Endothelial cell of umbilical vein (primary cell): ENCODE data around the gene SNCAIP. TPM values are rescaled to one million over a fixed set of nuclear protein-coding genes. Genes with fewer than 3 reads are reported as not detected.
"Not testable (repeated sequence)": the region's sequence is repeated elsewhere in the genome, so short reads cannot be mapped to it uniquely, and the experiment has no call there.

Source experiments
- BruUV-seq: library from RNA; stranded (reverse); fragments of 400-500 nt; replicated peaks from 2 replicates; lab custom pipeline; 2021; lab: Mats Ljungman, UMichigan
- CTCF ChIA-PET: fragments of 300-600, 350-600 bp; sonication (Branson Sonifier 250); formaldehyde crosslinking; loops from one replicate; lab custom pipeline; 2021; ENCODE audit warnings: antibody characterized with exemption, inconsistent platforms; lab: Charles Lee
- POLR2A ChIA-PET: fragments of 300-600, 350-600 bp; sonication (Branson Sonifier 250); formaldehyde crosslinking; loops from one replicate; lab custom pipeline; 2021; ENCODE audit warnings: antibody characterized with exemption, inconsistent platforms; lab: Charles Lee
- DNase-seq: peaks from one replicate; pipeline ENCODE4 v3.0.0-alpha.2; 2011; ENCODE audit warnings: low read depth, low spot score
- FAIRE-seq: peaks from 2 replicates; lab custom pipeline; 2011; peaks lifted over from hg19 to GRCh38; lab: Jason Lieb, UNC
- H2AFZ ChIP-seq: 2 replicates; pipeline ENCODE4 v1.6.0; 2012; ENCODE audit warnings: low read depth, low read length, control low read depth, inconsistent platforms
- H3K27ac ChIP-seq: 2 replicates; pipeline ENCODE4 v1.5.1; 2011; ENCODE audit warnings: low read depth, mild to moderate bottlenecking, control low read depth, low read length, moderate library complexity; ENCODE audit not compliant: insufficient read depth
- H3K27me3 ChIP-seq, 2 experiments: 2 replicates each; pipeline versions ENCODE4 v1.6.0 to v1.6.1; 2011; ENCODE audit warnings: low read length in 2 of 2, mixed read lengths in 1 of 2; ENCODE audit not compliant: control insufficient read depth in 2 of 2, insufficient read depth in 2 of 2
- H3K36me3 ChIP-seq, 2 experiments: 2 replicates in 1 of 2; 3 replicates in 1 of 2; pipeline ENCODE4 v1.5.1; 2011; ENCODE audit warnings: low read length in 2 of 2, mild to moderate bottlenecking in 1 of 2, moderate library complexity in 1 of 2; ENCODE audit not compliant: control insufficient read depth in 2 of 2, insufficient read depth in 2 of 2; ENCODE audit errors: extremely low read depth in 1 of 2
- H3K4me1 ChIP-seq: 3 replicates; pipeline ENCODE4 v1.5.1; 2011; ENCODE audit warnings: mild to moderate bottlenecking, low read length; ENCODE audit not compliant: control insufficient read depth, insufficient read depth; ENCODE audit errors: extremely low read depth
- H3K4me2 ChIP-seq: 2 replicates; pipeline ENCODE4 v1.6.1; 2011; ENCODE audit warnings: low read length, control low read depth, mixed read lengths; ENCODE audit not compliant: insufficient read depth
- H3K4me3 ChIP-seq, 3 experiments: fragments of 200-600 bp in 1 of 3; sonication (generic), shearing (Covaris generic) in 1 of 3; replicated peaks in 1 of 3; 2 replicates each; pipeline ENCODE4 v1.5.1; 2011 to 2016; ENCODE audit warnings: control low read depth in 3 of 3, low read length in 3 of 3, mild to moderate bottlenecking in 2 of 3, inconsistent platforms in 1 of 3, low read depth in 1 of 3, moderate library complexity in 1 of 3; ENCODE audit not compliant: insufficient read depth in 1 of 3
- H3K79me2 ChIP-seq: 2 replicates; pipeline ENCODE4 v1.6.0; 2012; ENCODE audit warnings: low read length, inconsistent platforms; ENCODE audit not compliant: control insufficient read depth, insufficient read depth
- H3K9ac ChIP-seq: replicated peaks from 2 replicates; pipeline ENCODE3; 2011; ENCODE audit warnings: low read length, control low read depth; ENCODE audit not compliant: insufficient read depth; ENCODE audit errors: extremely low read depth
- H3K9me1 ChIP-seq: replicated peaks from 3 replicates; pipeline ENCODE4 v1.6.0; 2011; ENCODE audit warnings: mild to moderate bottlenecking, low read length; ENCODE audit not compliant: control insufficient read depth, insufficient read depth; ENCODE audit errors: extremely low read depth
- H3K9me3 ChIP-seq: replicated peaks from 2 replicates; pipeline ENCODE4 v1.5.1; 2012; ENCODE audit warnings: low read length, inconsistent platforms; ENCODE audit not compliant: control insufficient read depth, insufficient read depth
- H4K20me1 ChIP-seq: replicated peaks from 2 replicates; pipeline ENCODE3; 2011; ENCODE audit warnings: mild to moderate bottlenecking, low read length; ENCODE audit not compliant: control insufficient read depth, insufficient read depth; ENCODE audit errors: extremely low read depth
- CTCF ChIP-seq, 2 donors: IDR thresholded peaks; 1 replicate in 1 of 2; 2 replicates in 1 of 2; pipeline ENCODE4 v1.5.1; 2011; ENCODE audit warnings: low read length in 2 of 2, mild to moderate bottlenecking in 2 of 2, moderate library complexity in 2 of 2, control low read depth in 1 of 2, inconsistent platforms in 1 of 2, low read depth in 1 of 2; ENCODE audit not compliant: insufficient read depth in 1 of 2; ENCODE audit errors: extremely low read depth in 1 of 2
- EZH2 ChIP-seq: IDR thresholded peaks from 2 replicates; pipeline ENCODE4 v1.6.1; 2012; ENCODE audit warnings: borderline replicate concordance, low read depth, mild to moderate bottlenecking, moderate library complexity, low read length, inconsistent platforms; ENCODE audit not compliant: severe bottlenecking
- FOS ChIP-seq: IDR thresholded peaks from 2 replicates; pipeline ENCODE4 v1.6.1; 2011; ENCODE audit warnings: mild to moderate bottlenecking, low read length, moderate library complexity, borderline replicate concordance; ENCODE audit not compliant: insufficient read depth
- GATA2 ChIP-seq: IDR thresholded peaks from 2 replicates; pipeline ENCODE4 v1.7.0; 2011; ENCODE audit warnings: low read depth, mild to moderate bottlenecking, moderate library complexity, mixed read lengths, low read length; ENCODE audit not compliant: insufficient read length, insufficient read depth
- JUN ChIP-seq: IDR thresholded peaks from 2 replicates; pipeline ENCODE4 v1.6.1; 2011; ENCODE audit warnings: borderline replicate concordance, low read depth; ENCODE audit not compliant: insufficient read length, insufficient read depth
- MAX ChIP-seq: IDR thresholded peaks from 2 replicates; pipeline ENCODE4 v1.6.1; 2011; ENCODE audit not compliant: insufficient read depth, insufficient read length
- MYC ChIP-seq: IDR thresholded peaks from one replicate; pipeline ENCODE4 v1.6.1; 2011; ENCODE audit warnings: mild to moderate bottlenecking, low read depth, low read length
- POLR2A ChIP-seq: IDR thresholded peaks from 2 replicates; pipeline ENCODE4 v1.6.1; 2012; ENCODE audit warnings: low read depth, mild to moderate bottlenecking, control low read depth, low read length
- POLR2AphosphoS5 ChIP-seq: IDR thresholded peaks from 2 replicates; pipeline ENCODE4 v1.6.1; 2012; ENCODE audit warnings: low read depth, mild to moderate bottlenecking, control low read depth, low read length, moderate library complexity; ENCODE audit not compliant: insufficient read depth
- dilution Hi-C: fragments of 300-500 bp; cut with MboI; formaldehyde crosslinking; loops from one replicate; pipeline ENCODE4 v1.15.0; 2019; ENCODE audit warnings: low sequenced_read_pairs; ENCODE audit not compliant: extremely low pct_ligation_motif_present
- intact Hi-C: fragments of 100-400 bp; cut with micrococcal nuclease; formaldehyde crosslinking; loops from one replicate; pipeline ENCODE4 v1.10.0; 2022
- polyA plus RNA-seq, 4 experiments: library from polyadenylated mRNA; depleted of rRNA in 3 of 4; stranded (reverse) in 3 of 4; unstranded in 1 of 4; fragments of >200 nt; gene quantifications; 2 replicates each; pipeline versions ENCODE4 v1.2.1 to v1.2.3, GENCODE V29; 2011 to 2012; ENCODE audit warnings: missing spikeins in 1 of 4
- total RNA-seq: library from RNA; stranded (reverse); gene quantifications from 2 replicates; pipeline ENCODE4 v1.2.3, GENCODE V29; 2021

SNCAIP gene
- total and polyA plus RNA-seq, 2 donors (not counting 3 experiments of a cell fraction or from before 2014, with no cell fraction given): 13.1 to 42.0 TPM

- Histone ChIP-seq H3K4me2 (no peak overlapping the region), H3K9ac (no peak overlapping the region), H3K36me3 (no peaks in the 10 kb centered on the region), H3K27ac (no peak overlapping the region), H3K4me3 (no peak overlapping the region), H3K79me2 (no peaks in the 10 kb centered on the region), H3K27me3 (no peaks in the 10 kb centered on the region), H3K9me1 (no peaks in the 10 kb centered on the region), H2AFZ (no peak overlapping the region), H4K20me1 (no peaks in the 10 kb centered on the region), H3K9me3 (no peaks in the 10 kb centered on the region), H3K4me1 (no peaks in the 10 kb centered on the region)
- DNase-seq (no peak), FAIRE-seq (no peak)
- intact Hi-C loops: no loop called here
- ChIA-PET POLR2A (no interaction called here), CTCF (no interaction called here)
- no peak for TF ChIP-seq EZH2
- dilution Hi-C loops: no loop called here
- BruUV-seq: no TSS peak
Observed at GRCh38 chr5:122484103-122484502, 172.1 kb downstream of the SNCAIP start.

DNA sequence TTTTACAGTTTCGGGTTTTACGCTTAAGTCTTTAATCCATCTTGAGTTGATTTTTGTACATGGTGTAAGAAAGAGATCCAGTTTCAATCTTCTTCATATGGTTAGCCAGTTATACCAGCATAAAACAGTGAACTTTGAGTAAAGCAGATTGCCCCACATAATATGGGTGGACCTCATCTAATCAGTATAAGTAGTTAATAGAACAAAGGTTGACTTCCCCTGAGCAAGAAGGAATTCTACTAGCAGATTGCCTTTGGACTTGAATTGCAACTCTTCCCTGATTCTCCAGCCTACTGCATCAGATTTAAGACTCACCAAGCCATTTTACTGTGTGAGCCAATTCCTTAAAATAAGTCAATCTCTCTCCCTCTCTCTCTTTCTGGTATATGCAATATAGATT, 173.2 kb downstream of the SNCAIP start:
- Histone ChIP-seq H3K4me1 (no peaks in the 10 kb centered on the region), H3K79me2 (no peaks in the 10 kb centered on the region), H3K27ac (no peak overlapping the region), H3K27me3 (no peaks in the 10 kb centered on the region), H3K9me3 (no peaks in the 10 kb centered on the region), H3K4me3 (no peak overlapping the region), H2AFZ (no peak overlapping the region), H3K36me3 (no peaks in the 10 kb centered on the region), H3K9me1 (no peaks in the 10 kb centered on the region), H3K4me2 (no peak overlapping the region), H3K9ac (no peak overlapping the region), H4K20me1 (no peaks in the 10 kb centered on the region)
- POLR2A ChIA-PET: no interaction called here
- intact Hi-C loops: no loop called here
- TF ChIP-seq FOS: no peak
- no peak for TF ChIP-seq POLR2AphosphoS5
- TF ChIP-seq MYC: no peak
- TF ChIP-seq JUN: no peak
- no peak for TF ChIP-seq MAX
- TF ChIP-seq GATA2: no peak
- TF ChIP-seq CTCF (IDR thresholded peaks at IDR 0.05; ENCODE audit: extremely low read depth in 1 of 2, insufficient read depth in 1 of 2, low read depth in 1 of 2, low read length in 2 of 2): no peak
- TF ChIP-seq EZH2: no peak
- no peak for TF ChIP-seq POLR2A
- FAIRE-seq (no peak), DNase-seq (no peak)
- dilution Hi-C loops: no loop called here
- BruUV-seq: no TSS peak
- CTCF ChIA-PET: no interaction called here

DNA sequence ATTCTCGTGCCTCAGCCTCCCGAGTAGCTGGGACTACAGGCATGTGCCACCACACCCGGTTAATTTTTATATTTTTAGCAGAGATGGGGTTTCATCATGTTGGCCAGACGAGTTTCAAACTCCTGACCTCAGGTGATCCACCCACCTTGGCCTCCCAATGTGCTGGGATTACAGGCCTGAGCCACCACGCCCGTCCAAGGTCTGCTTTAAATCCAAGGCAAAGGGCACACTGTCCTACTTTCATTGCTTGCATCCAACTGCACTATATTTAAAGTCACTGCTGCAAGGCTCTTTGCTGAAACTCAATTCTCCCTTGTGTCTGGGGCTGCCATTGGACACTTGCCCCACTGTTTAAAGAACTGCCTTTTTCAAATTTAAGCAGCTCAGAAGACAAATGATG, 174.6 kb downstream of the SNCAIP start:
- CTCF ChIA-PET, dilution Hi-C loops, DNase-seq: not testable (repeated sequence)

More for the DNA sequence above, 174.6 kb downstream of the SNCAIP start:
- H3K9me3 ChIP-seq, H3K9me1 ChIP-seq, H2AFZ ChIP-seq, POLR2A ChIA-PET, H3K27me3 ChIP-seq, H4K20me1 ChIP-seq, intact Hi-C loops, H3K79me2 ChIP-seq, H3K4me3 ChIP-seq, FAIRE-seq, H3K9ac ChIP-seq, BruUV-seq, H3K4me2 ChIP-seq, H3K4me1 ChIP-seq, H3K36me3 ChIP-seq, H3K27ac ChIP-seq: not testable (repeated sequence)
